Measurements from ENCODE around the gene ZNF346.

GRCh38 chr5:177029498-177029897 lies 7.0 kb downstream of the ZNF346 start:
- TF ChIP-seq CTCF (IDR thresholded peaks at IDR 0.05): no peak
- no peak for TF ChIP-seq POLR2A (IDR thresholded peaks at IDR 0.05)

Measured in testis (tissue), 2 donors.